Stimulated activated CD8-positive, alpha-beta memory T cell treated with anti-CD3 and anti-CD28 coated beads, Interleukin-4, amount 100 ng/mL, for 24 hours (primary cell): ENCODE measurements around the gene RHOJ.

Experiments used
- DNase-seq: peaks from one replicate; pipeline ENCODE4 v3.0.0-alpha.2; 2020; ENCODE audit warnings: low read depth

RHOJ gene

GRCh38 chr14:63205866-63206265, 1.6 kb downstream of the RHOJ start:
- no peak for DNase-seq

- no peak for DNase-seq
Measured at GRCh38 chr14:63209160-63209559, 4.9 kb downstream of the RHOJ start.

GRCh38 chr14:63210812-63211211, 6.6 kb downstream of the RHOJ start:
- DNase-seq: no peak

DNA sequence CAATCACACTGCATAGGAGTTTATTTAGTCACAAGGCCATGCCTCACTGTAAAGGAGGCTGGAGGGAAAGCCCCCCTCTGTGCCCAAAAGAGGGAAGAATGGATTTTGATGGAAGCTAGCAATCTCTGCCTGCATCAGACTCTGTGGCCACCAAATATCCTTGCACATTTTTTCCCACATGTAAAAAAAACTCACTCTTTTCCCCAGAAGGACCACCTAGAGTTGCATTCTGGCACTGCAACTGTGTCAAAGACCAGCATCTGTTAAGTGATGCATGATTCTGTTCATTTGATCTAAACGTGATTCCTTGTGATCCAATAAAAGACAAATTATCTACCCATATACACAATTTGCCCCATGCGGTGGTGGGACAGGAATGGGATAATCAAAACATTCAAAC, 8.0 kb downstream of the RHOJ start:
- DNase-seq: no peak

DNA sequence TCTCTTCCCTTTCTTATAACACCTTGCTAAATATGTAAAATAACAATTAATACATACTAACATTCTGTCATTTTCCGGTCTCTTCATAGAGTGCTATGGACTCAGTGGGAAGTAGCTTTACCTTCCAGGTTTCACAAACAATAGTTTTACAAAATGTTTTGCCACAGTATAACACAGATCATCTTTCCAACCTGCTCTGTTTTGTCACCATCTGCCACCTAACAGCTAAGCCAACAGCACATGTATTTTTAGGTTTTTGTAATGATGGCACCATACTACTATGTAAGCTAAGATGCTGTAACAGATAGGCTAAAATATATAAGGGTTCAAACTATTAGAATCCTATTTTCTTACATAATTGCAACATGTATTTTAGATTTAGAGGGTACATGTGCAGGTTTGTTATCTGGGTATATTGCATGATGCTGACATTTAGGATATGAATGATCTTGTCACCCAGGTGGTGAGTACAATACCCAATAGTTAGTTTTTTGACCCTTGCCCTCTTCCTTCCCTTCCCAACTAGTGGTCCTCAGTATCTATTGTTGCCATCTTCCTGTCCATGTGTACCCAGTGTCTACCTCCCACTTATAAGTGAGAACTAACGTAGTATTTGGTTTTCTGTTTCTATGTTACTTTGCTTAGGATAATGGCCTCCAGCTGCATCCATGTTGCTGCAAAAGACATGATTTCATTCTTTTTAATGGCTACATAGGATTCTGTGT, 8.7 kb downstream of the RHOJ start:
- DNase-seq: no peak

DNA sequence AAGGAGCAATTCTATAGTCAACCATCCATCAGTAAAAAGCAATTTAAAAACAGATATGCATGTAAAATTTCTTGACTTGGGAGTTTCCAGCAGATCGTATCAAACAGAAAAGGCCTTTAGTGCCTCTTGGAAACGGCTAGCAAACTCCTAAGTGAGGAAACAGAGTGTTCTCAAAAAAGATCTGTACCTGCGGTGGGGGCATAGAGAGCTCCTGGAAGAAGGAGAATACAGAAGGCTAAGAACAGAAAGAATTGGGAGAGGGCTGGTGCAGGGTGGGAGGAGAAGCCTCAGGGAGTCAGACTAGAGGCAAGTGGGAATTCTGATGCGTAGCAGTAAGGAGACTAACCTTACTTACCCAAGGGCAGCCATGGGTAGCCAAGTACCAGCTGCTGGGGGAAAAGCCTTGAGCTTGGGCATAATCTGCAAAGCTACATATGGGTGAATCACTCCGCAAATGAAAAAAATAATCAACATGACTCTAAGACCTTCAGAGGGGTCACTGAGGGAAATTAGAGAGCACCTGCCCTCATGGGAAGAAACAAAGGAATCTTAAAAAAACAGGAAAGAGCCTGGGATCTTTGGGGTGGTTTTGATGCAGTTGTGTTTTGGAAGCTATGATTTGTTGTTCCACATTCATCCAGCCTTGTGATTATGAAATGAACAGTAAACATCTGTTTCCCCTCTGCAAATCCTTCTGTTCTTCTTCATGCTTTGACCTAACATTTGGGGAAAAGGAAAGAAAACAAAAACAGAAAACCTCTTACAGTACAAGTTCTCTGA, 10.4 kb downstream of the RHOJ start:
- DNase-seq: no peak

DNA sequence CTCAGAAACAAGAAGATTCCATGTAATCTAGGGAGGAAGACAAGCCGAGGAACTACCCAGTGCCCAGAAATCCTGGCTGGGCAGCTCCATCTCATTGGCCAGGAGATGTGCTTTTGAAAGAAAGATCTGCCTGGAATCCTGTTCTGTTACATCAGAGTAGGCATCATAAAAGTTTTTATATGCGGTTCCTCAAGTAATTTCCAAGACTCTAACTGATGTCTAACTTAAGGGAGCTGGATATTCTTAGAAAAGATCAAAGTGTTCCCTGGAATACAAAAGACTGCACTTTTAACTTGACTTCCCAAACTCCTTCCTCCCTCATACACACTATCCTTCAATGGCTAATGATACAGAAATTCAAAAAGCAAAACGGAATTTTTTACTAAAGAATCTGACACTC, 16.3 kb downstream of the RHOJ start:
- DNase-seq: no peak

DNA sequence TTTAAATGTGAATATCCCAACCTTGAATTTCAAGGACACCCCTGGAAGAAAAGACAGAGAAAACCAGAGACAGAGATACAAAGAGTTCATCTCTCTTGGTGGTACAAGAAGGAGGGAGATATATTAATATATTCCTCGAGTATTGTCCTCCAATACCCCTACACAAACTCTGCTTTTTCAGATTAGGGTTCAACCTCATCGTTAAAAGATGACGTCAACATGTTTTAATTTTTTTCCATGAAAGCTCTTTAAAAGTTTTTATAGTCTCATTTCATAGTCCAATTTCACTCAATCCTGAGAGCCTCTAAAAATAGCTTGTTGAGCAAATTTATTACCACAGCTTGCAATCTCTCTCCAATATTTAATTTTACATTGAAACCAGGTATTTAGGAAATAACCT, 19.4 kb downstream of the RHOJ start:
- DNase-seq: no peak

- no peak for DNase-seq
Measured at GRCh38 chr14:63224196-63224595, 20.0 kb downstream of the RHOJ start.

DNA sequence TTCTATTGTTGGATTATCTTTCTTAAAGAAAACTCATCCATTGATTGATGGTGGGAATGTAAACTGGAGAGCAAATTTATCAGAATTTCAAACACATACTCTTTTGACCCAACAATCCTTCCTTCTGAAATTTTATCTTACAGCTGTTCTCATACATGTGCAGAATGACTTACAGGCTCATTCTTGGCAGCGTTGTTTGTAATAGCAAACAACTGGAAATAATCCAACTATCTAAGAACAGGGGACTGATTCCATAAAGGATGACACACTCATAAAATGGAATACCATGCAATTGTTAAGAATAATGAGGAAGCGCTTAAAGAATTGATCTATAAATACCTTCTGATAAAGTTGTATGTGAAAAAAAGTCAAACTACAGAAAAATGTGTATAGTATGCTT, 24.0 kb downstream of the RHOJ start:
- no peak for DNase-seq

DNA sequence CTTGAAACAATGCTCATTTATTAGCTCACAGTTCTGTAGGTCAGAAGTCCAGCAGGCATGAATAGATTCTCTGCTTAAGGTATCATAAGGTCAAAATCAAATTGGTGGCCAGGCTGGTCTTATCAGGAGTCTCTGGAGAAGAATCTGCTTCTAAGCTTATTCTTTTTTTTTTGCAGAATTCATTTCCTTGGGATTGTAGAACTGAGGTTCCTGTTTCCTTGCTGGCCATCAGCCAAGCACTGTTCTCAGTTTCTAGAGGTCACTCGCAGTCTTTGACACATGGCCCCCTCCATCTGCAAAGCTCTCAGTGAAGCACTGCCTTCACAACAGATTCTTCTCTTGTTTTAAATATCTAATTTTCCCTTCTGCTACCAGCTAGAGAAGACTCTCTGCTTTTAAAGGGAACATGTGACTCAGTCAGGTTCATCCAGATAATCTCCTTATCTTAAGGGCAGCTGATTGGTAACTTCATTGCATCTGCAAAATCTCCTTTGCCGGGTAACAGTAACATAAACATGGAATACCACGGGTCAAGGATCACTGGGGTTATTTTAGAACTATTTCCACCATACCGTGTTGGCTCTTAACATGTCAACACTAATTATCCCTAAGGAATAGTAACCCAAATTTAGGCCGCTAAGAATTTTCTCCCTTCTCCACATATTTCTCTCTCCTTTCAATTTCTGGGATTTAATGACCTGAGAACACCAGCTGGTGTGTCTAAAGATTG, 25.3 kb downstream of the RHOJ start:
- no peak for DNase-seq

DNA sequence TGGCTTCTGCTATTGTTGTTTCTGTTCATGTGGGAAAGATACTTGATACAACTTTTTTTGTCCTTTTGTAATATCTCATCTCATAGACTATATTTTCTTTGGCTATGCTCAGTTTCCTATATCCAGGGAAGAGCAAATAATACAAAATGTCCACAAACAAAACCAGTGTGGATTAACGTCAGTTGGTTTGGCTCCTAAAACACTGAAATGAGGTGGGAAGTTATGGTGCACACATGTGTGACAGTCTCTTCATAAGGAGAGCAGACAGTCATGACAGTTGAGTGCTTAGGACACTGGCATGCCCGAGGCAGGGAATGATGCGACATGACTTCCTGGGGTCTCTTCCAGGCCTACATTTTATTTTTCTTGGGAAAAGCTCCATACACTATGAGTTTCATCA, 27.5 kb downstream of the RHOJ start:
- no peak for DNase-seq

DNA sequence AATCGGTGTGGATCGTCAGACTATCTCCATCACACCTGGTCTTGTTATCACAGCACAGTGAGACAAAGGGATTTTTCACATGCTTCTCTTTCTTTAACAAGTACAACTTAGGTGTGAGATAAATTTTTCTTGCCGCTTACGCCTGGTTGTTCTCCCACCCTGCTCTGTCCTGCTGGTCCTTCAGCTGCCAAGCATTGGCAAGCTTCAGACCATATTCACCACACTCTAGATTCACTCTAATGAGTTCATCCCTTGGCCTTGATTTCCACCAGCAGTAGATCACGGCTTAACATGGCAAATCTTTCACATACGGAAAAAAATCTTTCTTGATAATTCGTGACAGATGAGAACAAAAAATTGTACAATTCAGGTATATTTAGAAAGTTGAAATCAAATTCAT, 33.5 kb downstream of the RHOJ start:
- DNase-seq: no peak

- no peak for DNase-seq
Measured at GRCh38 chr14:63240221-63240620, 36.0 kb downstream of the RHOJ start.

DNA sequence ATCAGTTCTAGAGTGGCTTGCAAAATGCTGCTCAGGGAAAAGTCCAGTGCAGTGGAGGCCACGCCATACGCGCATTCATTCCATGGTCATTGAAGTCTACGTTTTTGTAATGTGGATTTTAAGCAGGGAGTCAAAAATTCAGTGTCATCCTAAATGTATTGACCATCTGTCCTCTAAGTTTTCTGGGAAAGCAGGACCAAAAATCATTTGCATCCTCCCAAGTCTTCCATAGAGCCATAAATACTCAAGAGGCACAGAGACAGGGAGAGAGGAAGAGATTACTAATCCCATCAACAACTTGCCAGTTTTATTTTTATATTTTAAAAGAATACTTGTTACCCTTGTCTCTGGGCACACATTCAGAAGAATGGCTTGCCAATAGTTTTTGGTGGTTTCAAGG, 36.9 kb downstream of the RHOJ start:
- DNase-seq: no peak

GRCh38 chr14:63243646-63244045, 39.4 kb downstream of the RHOJ start:
- DNase-seq: no peak

DNA sequence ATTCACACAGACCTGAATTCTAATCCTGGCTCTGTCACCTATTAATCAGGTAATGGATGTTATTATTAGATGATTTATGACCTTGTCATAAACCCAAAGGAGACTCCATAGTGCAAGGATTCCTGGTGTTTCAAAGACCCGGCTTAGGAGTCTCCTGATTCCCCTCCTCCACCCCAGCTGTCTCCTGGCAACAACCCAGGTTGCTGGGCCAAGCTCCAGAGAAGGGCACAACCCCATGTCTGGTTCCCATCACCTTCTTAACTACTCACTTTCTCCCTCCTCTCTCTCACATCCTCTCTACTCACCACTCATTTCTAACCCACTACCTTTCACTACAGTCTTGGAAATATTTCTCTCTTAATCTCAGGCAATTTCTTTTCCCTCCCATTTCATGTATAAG, 41.6 kb downstream of the RHOJ start:
- DNase-seq: no peak

DNA sequence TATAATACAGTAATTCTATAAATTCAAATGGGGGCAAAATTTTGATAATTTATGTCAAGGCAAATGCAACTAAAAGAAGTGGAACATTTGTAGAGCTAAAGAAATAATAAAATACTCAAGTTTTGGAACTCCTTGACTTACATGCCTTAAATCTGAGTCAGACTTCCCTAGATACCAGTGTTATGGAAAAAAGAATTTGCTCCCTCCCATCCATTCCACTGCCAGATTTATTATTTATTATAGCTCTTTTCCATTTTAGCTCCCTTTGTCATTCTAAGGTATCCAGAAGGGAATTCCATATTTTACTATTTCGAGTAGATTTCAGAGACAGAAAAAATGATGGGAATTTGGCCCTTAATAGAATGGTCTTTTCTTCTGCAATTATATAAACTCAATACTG, 44.0 kb downstream of the RHOJ start:
- no peak for DNase-seq

- DNase-seq: no peak
Measured at GRCh38 chr14:63249092-63249491, 44.8 kb downstream of the RHOJ start.

DNA sequence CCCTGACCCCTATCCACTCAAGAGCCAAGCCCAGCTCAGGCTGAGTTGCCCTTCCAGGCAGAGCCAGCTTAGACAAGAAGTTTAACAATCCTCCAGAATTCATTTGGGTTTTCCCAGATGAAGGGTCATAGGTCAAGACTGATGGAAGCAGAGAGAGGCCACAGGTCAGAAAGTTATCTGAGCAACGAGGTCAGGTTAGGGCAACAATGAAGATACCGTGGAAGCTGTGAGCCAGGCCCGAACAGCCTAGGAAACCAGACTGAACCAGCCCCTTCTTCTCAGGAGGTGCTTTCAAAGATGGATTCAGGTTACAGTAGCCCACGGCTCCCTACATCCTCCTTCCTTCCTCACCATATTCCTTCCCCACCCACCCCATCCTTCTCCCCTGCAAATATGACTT, 53.1 kb downstream of the RHOJ start:
- DNase-seq: no peak

DNA sequence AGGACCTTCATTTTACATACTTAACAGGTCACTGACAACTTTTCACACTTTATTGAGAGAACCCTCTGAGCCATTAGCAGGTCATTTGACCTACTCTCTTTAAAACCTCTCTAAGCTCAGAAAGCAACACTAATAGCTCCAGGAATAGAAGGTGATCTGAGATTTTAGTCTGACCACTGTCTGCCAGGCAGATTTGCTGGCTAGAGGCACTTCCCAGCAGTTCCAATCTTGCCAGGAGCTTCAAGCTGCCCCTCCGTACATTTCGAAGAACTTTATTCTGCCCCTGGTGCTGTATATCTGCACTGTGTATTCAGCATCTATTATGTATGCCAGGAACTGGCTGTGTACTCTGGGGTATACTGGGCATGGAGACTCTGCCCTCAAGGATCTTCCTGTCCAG, 58.2 kb downstream of the RHOJ start:
- no peak for DNase-seq

- no peak for DNase-seq
Measured at GRCh38 chr14:63266106-63266505, 61.9 kb downstream of the RHOJ start.

DNA sequence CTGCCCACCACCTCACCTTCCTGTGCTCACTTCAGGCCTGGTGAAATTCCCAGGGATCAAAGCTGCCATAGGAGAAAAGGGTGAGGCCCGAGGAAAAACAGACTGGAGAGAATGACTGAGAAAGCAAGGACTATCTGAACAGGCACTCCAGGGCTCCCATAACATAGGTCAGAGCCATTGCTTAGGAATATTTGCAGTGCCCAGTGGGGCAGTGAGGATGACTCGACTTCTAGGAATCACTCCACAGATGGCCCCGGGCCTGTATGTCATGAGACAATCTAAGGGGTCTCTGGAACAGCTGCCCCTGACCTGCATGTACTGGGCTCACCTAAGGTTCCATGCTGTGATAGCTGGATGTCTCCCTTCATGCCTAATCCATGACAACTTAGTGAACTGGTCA, 62.9 kb downstream of the RHOJ start:
- no peak for DNase-seq
